Measurements from ENCODE around the gene GRK1.

Gene GRK1

GRCh38 chr13:113633485-113633873, 33.5 kb upstream of the GRK1 start:
- H3K4me3 ChIP-seq (ENCODE audit: low read length): no peak overlapping the region
- no peak for TF ChIP-seq CTCF (IDR thresholded peaks at IDR 0.05; ENCODE audit: insufficient read depth, low read depth, low read length, missing control alignments)
- no peak for DNase-seq (ENCODE audit: low read depth)

- no peak for DNase-seq (ENCODE audit: low read depth)
These were observed 32.6 kb upstream of the GRK1 start for GRCh38 chr13:113634279-113635047.

GRCh38 chr13:113635048-113635420, 32.0 kb upstream of the GRK1 start:
- no peak for DNase-seq (ENCODE audit: low read depth)
- no peak for TF ChIP-seq CTCF (IDR thresholded peaks at IDR 0.05; ENCODE audit: insufficient read depth, low read depth, low read length, missing control alignments)
- H3K4me3 ChIP-seq (ENCODE audit: low read length): no peak overlapping the region

More at GRCh38 chr13:113634279-113635047, 32.6 kb upstream of the GRK1 start:
- no peak for TF ChIP-seq CTCF (IDR thresholded peaks at IDR 0.05; ENCODE audit: insufficient read depth, low read depth, low read length, missing control alignments)
- H3K4me3 ChIP-seq (ENCODE audit: low read length): no peak overlapping the region

GRCh38 chr13:113635709-113636108, 31.3 kb upstream of the GRK1 start:
- H3K4me3 ChIP-seq (ENCODE audit: low read length): no peak overlapping the region
- no peak for TF ChIP-seq CTCF (IDR thresholded peaks at IDR 0.05; ENCODE audit: insufficient read depth, low read depth, low read length, missing control alignments)
- no peak for DNase-seq (ENCODE audit: low read depth)

- no peak overlapping the region for H3K4me3 ChIP-seq (ENCODE audit: low read length)
- no peak for DNase-seq (ENCODE audit: low read depth)
- no peak for TF ChIP-seq CTCF (IDR thresholded peaks at IDR 0.05; ENCODE audit: insufficient read depth, low read depth, low read length, missing control alignments)
These were observed 30.6 kb upstream of the GRK1 start for GRCh38 chr13:113636266-113636963.

GRCh38 chr13:113637262-113638160, 29.5 kb upstream of the GRK1 start:
- no peak overlapping the region for H3K4me3 ChIP-seq (ENCODE audit: low read length)
- no peak for DNase-seq (ENCODE audit: low read depth)
- TF ChIP-seq CTCF (IDR thresholded peaks at IDR 0.05; ENCODE audit: insufficient read depth, low read depth, low read length, missing control alignments): no peak
